GM21447 (cell line): ENCODE data around the gene HOXB2.
"Not testable (repeated sequence)": the region's sequence is repeated elsewhere in the genome, so short reads cannot be mapped to it uniquely, and the experiment has no call there.

Experiments used
- ATAC-seq: cut with Tn5 transposase; IDR thresholded peaks from one replicate; pipeline ENCODE4 v1.9.1; 2021; ENCODE audit not compliant: unreplicated experiment

The HOXB2 gene

GRCh38 chr17:48542114-48542656 lies 2.7 kb downstream of the HOXB2 start:
- no peak for ATAC-seq

GRCh38 chr17:48541577-48542113 lies 3.3 kb downstream of the HOXB2 start:
- no peak for ATAC-seq

GRCh38 chr17:48541036-48541576 lies 3.8 kb downstream of the HOXB2 start:
- ATAC-seq, result no peak

- no peak for ATAC-seq
Measured at GRCh38 chr17:48540213-48540612, 4.7 kb downstream of the HOXB2 start.

- ATAC-seq, result no peak
Measured at GRCh38 chr17:48539177-48539576, 5.7 kb downstream of the HOXB2 start.

- ATAC-seq, result no peak
Measured at GRCh38 chr17:48537316-48537715, 7.6 kb downstream of the HOXB2 start.

GRCh38 chr17:48535793-48536559 lies 8.9 kb downstream of the HOXB2 start:
- not testable (repeated sequence) for ATAC-seq

GRCh38 chr17:48532261-48532660 lies 12.6 kb downstream of the HOXB2 start:
- ATAC-seq, result no peak

- ATAC-seq, result no peak
Measured at GRCh38 chr17:48530887-48531272, 14.0 kb downstream of the HOXB2 start, which contains the start of gene HOXB1. Gene HOXB1 (minus strand): TSS chr17:48531011. CDS start chr17:48530904, 107 bp downstream.

- ATAC-seq, result no peak
Measured at GRCh38 chr17:48530208-48530886, 14.6 kb downstream of the HOXB2 start.

GRCh38 chr17:48529683-48530009 lies 15.3 kb downstream of the HOXB2 start:
- ATAC-seq, result no peak

GRCh38 chr17:48528936-48529682 lies 15.8 kb downstream of the HOXB2 start:
- ATAC-seq, result no peak

GRCh38 chr17:48528153-48528935 lies 16.6 kb downstream of the HOXB2 start:
- no peak for ATAC-seq

- no peak for ATAC-seq
Measured at GRCh38 chr17:48527547-48527932, 17.4 kb downstream of the HOXB2 start.

- no peak for ATAC-seq
Measured at GRCh38 chr17:48526608-48527546, 18.0 kb downstream of the HOXB2 start.

- no peak for ATAC-seq
Measured at GRCh38 chr17:48523010-48523409, 21.9 kb downstream of the HOXB2 start.

- no peak for ATAC-seq
Measured at GRCh38 chr17:48522031-48522653, 22.8 kb downstream of the HOXB2 start.

GRCh38 chr17:48520631-48521079 lies 24.3 kb downstream of the HOXB2 start:
- ATAC-seq, result no peak

GRCh38 chr17:48519427-48519826 lies 25.5 kb downstream of the HOXB2 start:
- ATAC-seq, result no peak
